CD14-positive monocyte (primary cell): Measurements from ENCODE around the gene PDAP1. TPM values are rescaled to one million over a fixed set of nuclear protein-coding genes. Genes with fewer than 3 reads are reported as not detected.

Source experiments
- DNase-seq, 3 donors: peaks; one replicate each; pipeline ENCODE4 v3.0.0-alpha.2; 2011 to 2022
- H2AFZ ChIP-seq: 2 replicates; pipeline ENCODE4 v1.6.0; 2012; ENCODE audit warnings: mild to moderate bottlenecking, low read depth, low read length, inconsistent platforms; ENCODE audit not compliant: insufficient read depth, poor library complexity, severe bottlenecking
- H3K27ac ChIP-seq, 2 donors: 1 replicate in 1 of 2; 2 replicates in 1 of 2; pipeline ENCODE4 v1.5.1; 2012 to 2013; ENCODE audit warnings: low read length in 2 of 2, control low read depth in 1 of 2, inconsistent platforms in 1 of 2, low read depth in 1 of 2, mild to moderate bottlenecking in 1 of 2
- H3K27me3 ChIP-seq, 2 donors: one replicate each; pipeline versions ENCODE4 v1.6.0 to v1.6.1; 2011 to 2013; ENCODE audit warnings: low read length in 2 of 2; ENCODE audit not compliant: control insufficient read depth in 2 of 2, insufficient read depth in 2 of 2
- H3K36me3 ChIP-seq, 2 donors: replicated peaks in 1 of 2; 1 replicate in 1 of 2; 2 replicates in 1 of 2; pipeline versions ENCODE4 v1.5.1 to v1.6.1; 2012 to 2013; ENCODE audit warnings: low read length in 2 of 2, control low read depth in 1 of 2, inconsistent platforms in 1 of 2, mild to moderate bottlenecking in 1 of 2; ENCODE audit not compliant: insufficient read depth in 2 of 2, control insufficient read depth in 1 of 2
- H3K4me1 ChIP-seq, 2 donors: 1 replicate in 1 of 2; 2 replicates in 1 of 2; pipeline versions ENCODE4 v1.5.1 to v1.6.1; 2012 to 2013; ENCODE audit warnings: low read length in 2 of 2, control low read depth in 1 of 2, inconsistent platforms in 1 of 2, mild to moderate bottlenecking in 1 of 2, moderate library complexity in 1 of 2; ENCODE audit not compliant: insufficient read depth in 2 of 2, control insufficient read depth in 1 of 2
- H3K4me2 ChIP-seq: replicated peaks from 2 replicates; pipeline ENCODE3; 2012; ENCODE audit warnings: low read length, moderate library complexity, mild to moderate bottlenecking; ENCODE audit not compliant: poor library complexity, severe bottlenecking; ENCODE audit errors: extremely low read depth
- H3K4me3 ChIP-seq, 3 experiments: fragments of 200-600 bp in 1 of 3; sonication (generic) in 1 of 3; replicated peaks in 1 of 3; 1 replicate in 2 of 3; 2 replicates in 1 of 3; pipeline ENCODE4 v1.5.1; 2011 to 2013; ENCODE audit warnings: low read length in 3 of 3, mild to moderate bottlenecking in 3 of 3, control low read depth in 2 of 3, low read depth in 2 of 3, inconsistent platforms in 1 of 3, moderate library complexity in 1 of 3
- H3K79me2 ChIP-seq: 2 replicates; pipeline ENCODE4 v1.6.0; 2012; ENCODE audit warnings: mild to moderate bottlenecking, control low read depth, inconsistent platforms, low read length, moderate library complexity; ENCODE audit not compliant: insufficient read depth
- H3K9ac ChIP-seq: 2 replicates; pipeline ENCODE4 v1.6.0; 2017; ENCODE audit warnings: low read length, mild to moderate bottlenecking; ENCODE audit not compliant: insufficient read depth, poor library complexity, severe bottlenecking
- H3K9me3 ChIP-seq, 2 donors: replicated peaks in 1 of 2; 1 replicate in 1 of 2; 2 replicates in 1 of 2; pipeline versions ENCODE4 v1.5.1 to v1.6.1; 2012 to 2013; ENCODE audit warnings: low read length in 2 of 2, control low read depth in 1 of 2; ENCODE audit not compliant: control insufficient read depth in 1 of 2, insufficient read depth in 1 of 2
- H4K20me1 ChIP-seq: 2 replicates; pipeline ENCODE4 v1.6.0; 2012; ENCODE audit warnings: mild to moderate bottlenecking, low read length, control low read depth, moderate library complexity; ENCODE audit not compliant: insufficient read depth
- H3K27ac Mint-ChIP-seq, 7 donors: one replicate each; pipeline ENCODE4 v1.8.0; 2020; ENCODE audit warnings: mild to moderate bottlenecking in 7 of 7, mixed read lengths in 7 of 7, moderate library complexity in 6 of 7, inconsistent platforms in 2 of 7
- H3K27me3 Mint-ChIP-seq, 3 donors: one replicate each; pipeline ENCODE4 v1.8.0; 2021 to 2022; ENCODE audit warnings: low read depth in 3 of 3, mild to moderate bottlenecking in 3 of 3, mixed read lengths in 3 of 3, moderate library complexity in 3 of 3, inconsistent platforms in 1 of 3
- H3K36me3 Mint-ChIP-seq, 2 donors: one replicate each; pipeline ENCODE4 v1.8.0; 2020; ENCODE audit warnings: mixed read lengths in 2 of 2, inconsistent platforms in 1 of 2, mild to moderate bottlenecking in 1 of 2
- H3K4me1 Mint-ChIP-seq: one replicate; pipeline ENCODE4 v1.8.0; 2020; ENCODE audit warnings: mild to moderate bottlenecking, mixed read lengths
- H3K4me3 Mint-ChIP-seq, 2 donors: one replicate each; pipeline ENCODE4 v1.8.0; 2020; ENCODE audit warnings: mild to moderate bottlenecking in 2 of 2, mixed read lengths in 2 of 2, moderate library complexity in 1 of 2
- H3K9me3 Mint-ChIP-seq, 7 donors: one replicate each; pipeline ENCODE4 v1.8.0; 2020 to 2022; ENCODE audit warnings: mixed read lengths in 7 of 7, mild to moderate bottlenecking in 6 of 7, moderate library complexity in 6 of 7, inconsistent platforms in 2 of 7
- CTCF ChIP-seq: fragments of 200-600 bp; IDR thresholded peaks from one replicate; pipeline ENCODE4 v1.8.0; 2022; ENCODE audit warnings: antibody characterized with exemption, mild to moderate bottlenecking
- WGBS: methylation state at CpG from one replicate; pipeline ENCODE4 v1.1.5; 2013; ENCODE audit warnings: missing lambda C conversion rate; ENCODE audit not compliant: insufficient coverage; 5-methylcytosine and 5-hydroxymethylcytosine counted together
- intact Hi-C, 2 donors: fragments of 100-400 bp; cut with micrococcal nuclease; formaldehyde crosslinking; loops; one replicate each; pipeline versions ENCODE4 v1.15.0 to v1.15.1; 2023
- polyA plus RNA-seq, 3 donors: library from polyadenylated mRNA; depleted of rRNA in 1 of 3; unstranded in 2 of 3; stranded (reverse) in 1 of 3; fragments of 300-500 nt in 2 of 3; fragments of >200 nt in 1 of 3; fragmentation: Illumina TruSeq in 2 of 3; gene quantifications; 1 replicate in 2 of 3; 2 replicates in 1 of 3; pipeline ENCODE4 v1.2.3, GENCODE V29; 2012 to 2021

PDAP1 gene
- polyA plus RNA-seq, 3 donors: 9.8 to 43.3 (median 16.2) TPM

DNA sequence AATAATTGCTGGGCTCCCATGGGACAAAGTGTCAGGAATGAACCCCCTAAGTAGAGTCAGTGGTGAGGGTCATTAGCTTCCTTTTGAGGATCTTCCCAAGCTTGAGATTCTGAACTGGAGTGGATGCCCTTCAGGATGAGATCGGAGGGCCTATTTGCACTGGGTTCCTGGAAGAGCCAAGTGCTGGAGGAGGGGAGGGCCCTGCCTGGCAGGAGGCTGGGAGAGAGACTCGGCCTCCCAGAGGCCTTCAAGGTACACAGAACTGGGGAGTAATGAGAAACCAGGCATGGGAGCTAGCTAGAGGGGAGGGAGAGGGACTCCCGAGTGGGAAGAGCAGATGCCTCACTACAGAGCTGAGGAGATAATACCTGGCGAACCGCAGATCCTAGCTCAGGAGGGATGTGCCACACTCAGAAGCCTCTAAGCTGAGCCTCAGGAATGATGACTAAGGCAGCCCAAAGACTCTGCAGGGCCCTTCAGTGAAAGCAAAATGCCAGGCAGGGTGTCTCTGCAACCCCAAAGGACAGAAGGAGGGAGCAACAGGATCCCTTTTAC lies 9.4 kb downstream of the PDAP1 start:
- intact Hi-C loops: no loop called here
- H3K4me3 Mint-ChIP-seq: no peak overlapping the region
- H3K36me3 Mint-ChIP-seq: peaks cover 63 to 81% of the 10 kb centered on the region in 2 donors
- H3K27ac Mint-ChIP-seq: peak overlapping the region; percentile 33 to 81 (median 67)
- Histone ChIP-seq H3K79me2 (peaks cover 28% of the 10 kb centered on the region), H3K27me3 (no peaks in the 10 kb centered on the region), H3K9me3 (no peaks in the 10 kb centered on the region), H3K36me3 (peaks cover 64 to 84% of the 10 kb centered on the region in 2 donors), H3K4me1 (no peaks in the 10 kb centered on the region), H4K20me1 (peaks cover 93% of the 10 kb centered on the region), H3K27ac (peak overlapping the region; percentile 31 to 59), H3K9ac (no peak overlapping the region), H3K4me3 (no peak overlapping the region), H3K4me2 (no peak overlapping the region), H2AFZ (no peak overlapping the region)
- H3K27me3 Mint-ChIP-seq: no peaks in the 10 kb centered on the region
- peaks cover 9% of the 10 kb centered on the region for H3K4me1 Mint-ChIP-seq
- peaks cover 0 to 2% (median 0%) of the 10 kb centered on the region in 7 donors for H3K9me3 Mint-ChIP-seq
- TF ChIP-seq CTCF: no peak
- 91% methylated on average over 4 of the region's 5 CpGs for WGBS
- DNase-seq: no peak

DNA sequence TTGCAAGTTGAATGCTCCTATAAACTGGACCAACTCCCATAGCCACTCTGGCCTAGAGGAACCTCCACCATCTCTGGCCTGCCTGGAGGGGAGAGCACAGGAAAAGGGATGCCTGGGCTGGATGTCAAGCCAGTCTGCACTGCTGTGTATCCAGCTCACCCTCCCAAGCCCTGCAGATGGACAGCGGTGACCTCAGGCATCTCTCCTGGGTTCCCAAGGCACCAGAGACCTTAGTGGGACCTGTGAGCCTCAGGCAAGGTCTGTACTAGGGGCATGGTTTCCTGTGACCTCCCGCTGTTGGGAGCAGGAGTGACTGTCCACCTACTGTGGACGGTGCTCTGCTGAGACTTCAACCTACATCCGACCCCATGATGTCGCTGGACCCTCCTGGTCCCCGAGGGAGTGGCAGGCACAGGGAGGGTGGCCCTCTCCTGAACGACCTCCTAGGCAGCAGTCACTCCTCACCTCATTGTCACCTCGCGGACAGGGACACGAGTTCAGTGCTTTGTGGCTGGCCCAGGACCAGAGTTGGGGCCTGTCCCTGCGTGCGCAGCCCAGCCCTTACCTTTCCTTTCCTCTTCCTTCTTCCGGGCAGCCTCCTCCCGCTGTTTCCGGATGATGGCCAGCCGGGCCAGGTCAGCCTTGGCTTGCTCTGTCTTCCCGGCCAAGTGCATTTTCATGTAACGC lies 11.0 kb downstream of the PDAP1 start:
- no peaks in the 10 kb centered on the region for H3K9me3 ChIP-seq
- peaks cover 68 to 84% of the 10 kb centered on the region in 2 donors for H3K36me3 ChIP-seq
- intact Hi-C loops: no loop called here
- Mint-ChIP-seq H3K27ac (peak overlapping the region in 6 of 7 donors; percentile 41 to 81 (median 56)), H3K9me3 (peaks cover 0 to 2% (median 0%) of the 10 kb centered on the region in 7 donors), H3K4me1 (peaks cover 22% of the 10 kb centered on the region), H3K27me3 (no peaks in the 10 kb centered on the region), H3K36me3 (peaks cover 63 to 82% of the 10 kb centered on the region in 2 donors), H3K4me3 (no peak overlapping the region)
- H3K9ac ChIP-seq: no peak overlapping the region
- 88% methylated on average over 11 of the region's 18 CpGs for WGBS
- peaks cover 95% of the 10 kb centered on the region for H4K20me1 ChIP-seq
- TF ChIP-seq CTCF: no peak
- H3K4me2 ChIP-seq: no peak overlapping the region
- peak overlapping the region in 1 of 2 donors; percentile 53 for H3K27ac ChIP-seq
- H2AFZ ChIP-seq: no peak overlapping the region
- H3K4me1 ChIP-seq: peaks cover 6 to 12% of the 10 kb centered on the region in 2 donors
- H3K4me3 ChIP-seq: no peak overlapping the region
- DNase-seq: no peak
- H3K79me2 ChIP-seq: peaks cover 39% of the 10 kb centered on the region
- H3K27me3 ChIP-seq: no peaks in the 10 kb centered on the region
